Measurements from ENCODE around the gene GRHL3.

DNA sequence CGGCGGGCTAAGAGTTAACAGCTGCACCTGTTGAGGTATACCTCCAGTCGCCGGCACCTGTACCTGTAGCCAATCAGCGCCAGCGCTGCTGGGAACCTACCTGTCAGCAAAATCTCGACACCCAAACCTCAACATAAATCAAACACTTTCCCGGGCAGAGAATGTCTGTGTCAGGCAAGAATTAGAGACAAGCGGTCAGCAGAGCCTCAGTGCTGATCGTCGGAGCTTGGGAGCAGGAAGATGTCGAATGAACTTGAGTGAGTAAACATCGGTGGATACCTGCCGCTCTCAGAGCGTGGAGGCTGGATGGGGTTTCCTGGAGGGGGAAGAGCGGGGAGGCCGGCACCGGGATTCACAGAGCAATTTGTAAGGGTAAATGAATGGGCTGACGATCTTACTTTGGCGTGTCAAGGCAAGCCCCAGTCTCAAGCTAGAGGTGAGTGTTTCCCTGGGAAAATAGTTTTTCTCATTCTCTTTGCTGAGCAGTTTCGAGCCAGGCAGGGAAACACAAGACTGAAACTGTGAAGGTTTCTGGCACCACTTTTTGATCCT, at the start of gene GRHL3:
- TF ChIP-seq CTCF (IDR thresholded peaks at IDR 0.05), result no peak
- TF ChIP-seq POLR2AphosphoS5 (IDR thresholded peaks at IDR 0.05), result no peak

Data from prostate gland (tissue), 2 donors.